Measurements from ENCODE around the gene SYMPK.
"Not testable (repeated sequence)": the region's sequence is repeated elsewhere in the genome, so short reads cannot be mapped to it uniquely, and the experiment has no call there.

Gene SYMPK
- total RNA-seq: 24.2 to 65.7 (median 44.2) reads per million in 17 experiments

DNA sequence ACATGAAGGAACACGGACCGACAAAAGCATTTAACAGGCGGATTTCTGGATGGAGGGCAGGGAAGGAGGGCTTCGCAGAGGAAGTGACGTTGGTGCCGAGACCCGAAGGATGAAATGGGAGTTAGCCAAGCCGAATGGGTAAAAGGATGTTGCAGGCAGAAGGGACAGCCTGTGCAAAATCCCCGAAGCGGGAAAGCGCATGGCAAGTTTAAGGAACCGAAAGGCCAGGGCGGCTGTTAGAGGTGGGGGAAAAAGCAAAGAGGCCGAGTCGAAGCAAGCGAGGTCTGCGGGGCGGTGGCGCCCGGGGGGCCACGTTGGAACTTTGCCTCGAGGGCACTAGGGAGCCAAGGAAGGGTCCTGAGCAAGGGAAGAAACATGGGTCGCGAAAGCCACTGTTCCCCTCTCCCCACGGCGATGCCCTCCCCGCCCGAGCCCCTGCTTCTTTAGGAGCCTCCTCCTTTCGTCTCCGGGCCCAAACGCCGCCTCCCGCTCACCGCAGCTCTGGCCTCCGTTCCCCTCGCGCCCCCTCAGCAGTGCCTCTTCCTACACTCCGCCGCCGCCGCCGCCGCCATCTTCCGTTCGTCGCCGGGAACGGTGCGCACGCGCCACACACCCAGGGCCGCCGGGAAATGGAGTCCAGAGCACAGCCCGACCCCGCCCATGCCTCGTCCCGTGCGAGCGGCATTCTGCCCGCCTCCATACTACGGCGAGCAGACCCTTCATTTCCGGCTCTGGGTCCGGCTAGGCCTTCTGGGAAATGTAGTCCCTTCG, at the start of gene SYMPK:
Gene SYMPK (minus strand): TSS at position 584 of the 771 bp plus-strand sequence. CDS start 8,652 bp downstream, outside the sequence.
- DNase-seq: peak; percentile 98 to 99 (median 99)

DNA sequence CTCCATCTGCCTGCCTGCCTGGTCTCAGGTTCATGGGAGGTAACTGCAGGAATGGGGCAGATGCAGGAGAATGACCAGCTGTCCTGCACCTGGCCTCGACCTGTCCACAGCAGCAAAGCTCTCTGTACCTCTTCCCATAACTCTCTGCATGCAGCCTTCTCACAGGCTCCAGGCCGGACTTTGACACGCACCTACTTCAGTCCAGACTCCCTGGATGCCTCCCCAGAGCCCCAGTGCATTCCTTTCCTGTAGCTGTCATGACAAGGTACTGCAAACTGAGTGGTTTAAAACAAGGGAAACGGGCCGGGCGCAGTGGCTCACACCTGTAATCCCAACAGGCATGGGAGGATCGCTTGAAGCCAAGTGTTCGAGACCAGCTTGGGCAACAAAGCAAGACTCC, 48.3 kb upstream of the SYMPK start:
- DNase-seq: no peak

DNA sequence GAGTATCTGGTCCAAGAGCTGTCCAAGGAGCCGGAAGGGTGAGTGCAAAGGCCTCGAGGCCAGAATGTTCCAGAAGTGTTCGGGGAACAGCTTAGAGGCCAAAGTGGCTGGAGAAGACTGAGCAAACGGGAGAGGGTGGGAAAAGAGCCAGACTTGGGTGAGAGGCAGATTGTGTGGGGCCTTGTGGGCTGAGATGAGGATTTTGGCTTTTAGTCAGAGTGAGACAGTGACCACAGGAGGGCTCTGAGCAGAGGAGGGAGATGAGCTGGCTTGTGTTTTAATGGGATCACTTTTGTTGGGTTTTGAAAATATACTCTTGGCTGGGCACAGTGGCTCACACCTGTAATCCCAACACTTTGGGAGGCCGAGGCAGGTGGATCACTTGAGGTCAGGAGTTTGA, 46.0 kb upstream of the SYMPK start:
- DNase-seq: no peak

DNA sequence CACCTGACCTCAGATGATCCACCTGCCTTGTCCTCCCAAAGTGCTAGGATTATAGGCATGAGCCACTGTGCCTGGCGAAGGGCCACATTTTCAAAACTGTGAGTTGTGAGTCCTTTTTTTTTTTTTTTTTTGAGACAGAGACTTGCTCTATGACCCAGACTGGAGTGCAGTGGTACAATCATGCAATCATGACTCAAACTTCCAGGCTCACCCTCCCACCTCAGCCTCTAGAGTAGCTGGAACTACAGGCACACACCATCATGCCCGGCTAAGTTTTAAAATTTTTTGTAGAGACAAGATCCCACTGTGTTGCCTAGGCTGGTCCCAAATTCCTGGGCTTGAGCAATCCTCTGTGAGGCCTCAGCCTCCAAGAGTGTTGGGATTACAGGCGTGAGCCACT, 43.3 kb upstream of the SYMPK start:
- DNase-seq: peak; percentile 28 to 70 (median 62)

DNA sequence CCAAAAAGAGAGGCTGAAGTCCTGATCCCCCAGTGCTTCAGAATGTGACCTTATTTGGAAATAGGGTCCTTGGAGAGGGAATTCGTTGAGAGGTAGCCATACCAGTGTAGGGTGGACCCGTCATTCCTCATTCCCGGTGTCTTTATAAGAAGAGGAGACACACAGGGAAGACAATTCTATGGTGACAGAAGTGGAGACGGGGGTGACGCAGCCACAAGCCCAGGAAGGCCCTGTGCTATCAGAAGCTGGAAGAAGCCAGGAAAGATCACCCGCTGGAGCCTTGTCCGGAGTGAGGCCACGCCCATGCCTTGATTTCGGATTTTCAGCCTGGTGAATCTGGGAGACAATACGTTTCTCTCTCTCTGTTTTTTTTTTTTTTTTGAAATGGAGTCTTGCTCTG, 42.1 kb upstream of the SYMPK start:
- no peak for DNase-seq

DNA sequence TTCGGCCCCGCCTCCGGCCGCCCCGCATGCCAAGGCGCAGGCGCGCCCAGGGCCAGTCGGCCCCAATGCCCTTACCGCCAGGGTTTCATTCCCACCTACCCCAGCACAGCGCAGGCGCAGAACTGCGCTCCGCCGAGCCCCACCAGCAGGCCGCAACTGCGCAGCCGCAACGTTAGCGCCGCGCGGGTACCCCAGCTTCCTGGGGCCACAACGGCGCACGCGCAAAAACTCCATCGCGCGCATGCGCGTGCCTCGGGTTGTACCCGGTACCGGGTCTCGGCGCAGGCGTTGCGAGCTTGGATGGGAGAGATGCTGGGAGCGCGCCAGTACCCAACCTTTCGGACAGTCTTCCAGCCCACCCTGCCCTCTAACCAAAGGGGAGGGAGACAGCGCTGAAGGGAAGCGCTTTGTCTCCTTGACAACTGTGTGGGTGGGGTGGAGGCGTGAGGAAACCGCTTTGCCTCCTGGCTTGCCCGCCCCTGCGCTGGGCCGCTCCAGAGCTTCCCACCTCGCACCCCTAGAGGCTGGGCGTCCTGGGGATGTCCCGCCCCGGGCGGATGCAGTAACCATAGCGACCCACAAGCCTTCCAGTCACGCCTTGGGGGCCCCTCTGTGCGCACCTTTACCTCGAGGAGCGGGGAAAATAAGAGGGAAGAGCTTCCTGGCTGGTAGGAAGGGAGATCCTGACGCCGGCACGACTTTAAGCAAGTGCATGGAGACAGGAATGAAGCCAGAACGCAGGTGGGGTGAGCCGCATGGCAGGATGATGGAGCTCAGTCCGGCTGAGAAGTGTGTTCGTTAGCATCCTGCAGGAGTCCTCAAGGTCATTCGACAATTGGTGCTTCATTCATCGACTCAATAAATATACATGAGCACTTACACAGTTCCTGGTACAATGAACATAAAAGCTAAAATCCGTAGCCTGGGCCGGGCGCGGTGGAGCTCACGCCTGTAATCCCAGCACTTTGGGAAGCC, 40.0 kb upstream of the SYMPK start:
- peak; percentile 99 to 100 (median 100) for DNase-seq

DNA sequence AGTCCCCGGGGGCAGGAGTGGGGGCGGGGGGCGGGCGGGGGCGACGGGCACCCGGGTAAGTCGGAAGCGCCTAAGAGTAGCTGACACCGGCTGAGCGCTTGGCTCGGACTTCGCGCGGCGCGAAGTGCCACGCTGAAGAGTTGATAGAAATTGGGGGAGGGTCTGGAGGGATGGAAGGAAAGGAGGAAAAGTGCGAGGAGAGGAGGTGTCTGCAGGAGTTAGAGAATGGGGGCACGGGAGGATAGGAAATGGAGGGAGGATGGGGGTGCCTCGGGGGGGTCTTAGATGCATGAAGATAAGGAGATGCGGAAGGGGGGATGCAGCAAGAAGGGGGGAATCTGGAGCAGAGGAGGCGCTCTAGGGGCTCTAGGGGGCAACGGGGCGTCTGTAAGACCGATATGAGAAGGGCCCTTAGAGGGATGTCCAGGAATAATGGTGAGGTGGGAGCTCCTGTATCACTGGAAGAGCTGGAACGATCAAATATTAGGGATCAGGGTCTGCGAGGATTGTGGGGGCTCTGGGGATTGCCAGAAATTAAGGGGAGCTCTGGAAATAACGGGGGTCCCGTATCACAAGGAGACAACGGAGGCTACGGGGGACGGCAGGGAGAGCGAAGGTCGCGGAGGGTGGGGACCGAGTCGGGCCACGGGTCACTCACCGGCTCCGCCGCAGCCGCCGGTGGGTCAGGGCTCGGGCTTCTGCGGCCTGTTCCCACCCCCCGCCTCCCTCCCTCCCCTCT, 39.1 kb upstream of the SYMPK start, which contains the start of gene MYPOP:
Gene MYPOP (minus strand): TSS at position 702 of the 739 bp plus-strand sequence. CDS start 840 bp downstream, outside the sequence.
- DNase-seq: peak in 2 of 4 experiments; percentile 13 to 18

DNA sequence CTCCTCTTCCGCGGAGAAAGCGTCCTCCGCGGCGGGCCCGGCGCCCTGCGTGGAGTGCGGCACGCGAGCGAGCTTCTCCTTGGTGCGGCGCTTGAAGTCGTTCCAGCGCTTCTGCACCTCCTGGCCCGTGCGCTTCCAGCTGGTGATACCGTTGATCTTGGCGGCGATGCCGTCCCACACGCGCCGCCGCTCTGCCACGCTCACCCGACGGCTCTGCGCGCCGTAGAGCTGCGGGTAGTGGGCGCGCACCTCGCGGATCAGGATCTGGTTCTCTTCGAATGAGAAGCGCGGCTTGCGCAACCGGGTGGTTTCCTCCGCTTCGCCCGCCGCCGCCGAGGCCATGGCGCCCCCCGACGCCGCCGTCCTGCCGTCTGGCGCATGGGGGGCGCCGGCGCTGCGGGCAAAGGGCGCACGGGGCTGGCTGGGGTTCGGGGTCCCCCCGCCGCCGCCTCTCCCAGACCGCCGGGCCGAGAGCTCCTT, 38.5 kb upstream of the SYMPK start:
- DNase-seq: peak; percentile 31 to 78 (median 58)

DNA sequence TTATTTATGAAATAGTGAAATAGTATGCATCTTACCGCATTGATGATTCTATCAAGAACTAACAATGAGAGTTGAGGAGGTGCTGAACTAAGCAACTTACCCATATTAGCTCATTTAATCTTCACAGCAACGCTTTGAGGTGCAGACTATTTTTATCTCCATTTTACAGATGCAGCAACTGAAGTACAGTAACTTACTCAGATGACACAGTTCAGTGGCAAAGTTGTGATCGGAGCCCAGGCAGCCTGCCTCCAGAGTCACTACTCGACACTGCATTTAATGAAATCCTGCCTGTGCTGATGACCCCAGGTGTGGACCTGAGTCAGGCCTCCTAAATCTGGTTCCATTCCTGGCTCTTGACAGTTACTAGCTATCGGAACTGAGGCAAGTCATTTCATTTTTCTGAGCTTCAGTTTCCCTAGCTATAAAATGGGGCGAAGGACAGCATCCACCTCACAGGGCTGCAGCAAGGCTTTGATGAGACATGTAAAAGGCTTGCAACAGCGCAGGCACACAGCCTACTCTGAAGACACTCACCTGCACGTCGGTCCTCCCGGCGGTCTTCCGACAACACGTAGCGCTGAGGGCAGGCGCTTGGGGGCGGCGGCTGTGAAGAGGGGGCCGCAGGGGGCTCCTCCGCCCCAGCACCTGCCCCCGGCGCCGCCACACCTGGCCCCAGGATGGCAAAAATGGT, 37.9 kb upstream of the SYMPK start:
- DNase-seq: no peak

DNA sequence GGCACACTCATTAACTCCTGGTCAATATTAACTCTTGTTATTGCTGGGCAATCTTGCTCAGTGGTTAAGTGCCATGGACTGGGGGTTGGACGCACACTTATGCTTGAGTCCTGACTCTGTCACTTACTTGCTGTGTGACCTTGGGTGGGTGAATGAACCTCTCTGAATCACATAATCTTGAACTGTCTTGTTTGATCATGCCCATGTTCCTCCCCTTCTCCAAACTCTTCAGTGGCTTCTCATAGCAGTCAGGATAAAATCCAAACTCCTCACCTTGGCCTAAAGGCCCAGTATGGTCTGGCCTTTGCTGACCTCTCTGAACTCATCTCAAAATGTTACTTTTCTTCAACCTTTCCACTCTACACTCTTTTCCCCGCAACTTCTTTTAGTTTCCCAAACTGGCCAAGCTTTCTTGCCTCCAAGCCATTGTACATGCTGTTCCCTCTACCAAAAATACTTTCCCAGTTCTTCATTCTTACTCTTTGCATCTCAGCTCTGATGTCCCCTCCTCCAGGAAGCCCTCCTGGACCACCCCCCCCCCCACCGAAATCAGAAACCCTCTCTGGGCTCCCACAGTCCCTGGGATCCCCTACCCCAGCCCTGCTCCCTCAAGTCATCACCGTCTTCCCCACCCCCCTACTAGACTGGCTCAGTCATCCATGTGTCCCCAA, 37.1 kb upstream of the SYMPK start:
- DNase-seq: no peak

DNA sequence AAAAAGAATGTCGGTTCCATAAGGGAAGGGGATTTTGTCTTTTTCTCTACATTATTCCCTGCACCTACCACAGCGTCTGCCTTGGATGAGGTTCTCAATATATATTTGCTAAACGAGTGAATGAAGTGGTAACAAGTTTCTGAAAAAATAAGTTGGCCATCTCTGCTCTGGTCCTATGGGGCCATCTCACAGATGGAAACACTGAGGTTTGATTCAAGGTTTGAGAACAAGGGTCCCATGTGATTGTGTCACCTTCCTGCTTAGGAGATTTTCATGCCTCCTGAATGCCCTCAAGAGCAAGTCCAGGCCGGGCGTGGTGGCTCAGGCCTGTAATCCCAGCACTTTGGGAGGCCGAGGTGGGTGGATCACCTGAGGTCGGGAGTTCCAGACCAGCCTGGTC, 36.3 kb upstream of the SYMPK start:
- no peak for DNase-seq

DNA sequence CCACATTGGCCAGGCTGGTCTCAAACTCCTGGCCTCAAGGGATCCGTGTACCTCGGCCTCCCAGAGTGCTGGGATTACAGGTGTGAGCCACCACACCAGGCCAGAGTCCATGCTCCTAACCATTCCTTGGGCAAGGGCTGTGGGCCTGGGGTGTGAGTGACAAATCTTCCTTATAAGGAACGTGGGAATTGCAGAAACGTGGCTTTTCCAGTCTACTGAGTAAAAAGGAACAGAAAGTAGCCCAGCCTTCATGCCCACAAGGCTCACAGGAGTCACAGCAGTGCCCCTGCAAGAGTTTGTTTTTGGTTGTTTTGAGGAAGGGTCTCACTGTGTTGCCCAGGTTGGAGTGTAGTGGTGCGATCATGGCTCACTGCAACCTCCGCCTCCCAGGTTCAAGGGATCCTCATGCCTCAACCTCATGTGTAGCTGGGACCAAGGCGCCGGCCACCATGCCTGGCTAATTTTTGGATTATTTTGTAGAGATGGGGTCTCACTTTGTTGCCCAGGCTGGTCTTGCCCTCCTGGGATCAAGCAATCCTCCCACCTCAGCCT, 34.4 kb upstream of the SYMPK start:
- peak; percentile 16 to 52 (median 30) for DNase-seq

DNA sequence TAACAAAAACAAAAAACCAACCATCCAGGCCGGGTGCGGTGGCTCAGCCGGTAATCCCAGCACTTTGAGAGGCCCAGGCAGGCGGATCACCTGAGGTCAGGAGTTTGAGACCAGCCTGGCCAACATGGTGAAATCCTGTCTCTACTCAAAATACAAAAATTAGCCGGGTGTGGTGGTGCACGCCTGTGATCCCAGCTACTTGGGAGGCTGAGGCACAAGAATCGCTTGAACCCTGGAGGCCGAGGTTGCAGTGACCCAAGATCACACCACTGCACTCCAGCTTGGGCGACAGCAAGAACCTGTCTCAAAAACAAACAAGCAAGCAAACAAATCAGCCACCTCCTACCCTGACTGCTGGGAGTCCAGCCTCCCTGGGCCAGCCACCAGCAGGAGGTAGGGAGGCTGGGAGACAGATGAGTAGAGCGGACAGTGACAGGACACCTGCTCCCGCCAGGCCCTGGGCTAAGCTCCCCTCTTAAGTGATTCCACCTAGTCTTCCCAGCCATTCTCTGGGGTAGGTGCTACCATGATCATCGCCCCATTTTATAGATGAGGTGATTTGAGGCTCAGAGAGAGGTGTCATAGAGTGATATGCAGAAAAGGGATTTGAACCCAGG, 33.1 kb upstream of the SYMPK start:
- not testable (repeated sequence) for DNase-seq

DNA sequence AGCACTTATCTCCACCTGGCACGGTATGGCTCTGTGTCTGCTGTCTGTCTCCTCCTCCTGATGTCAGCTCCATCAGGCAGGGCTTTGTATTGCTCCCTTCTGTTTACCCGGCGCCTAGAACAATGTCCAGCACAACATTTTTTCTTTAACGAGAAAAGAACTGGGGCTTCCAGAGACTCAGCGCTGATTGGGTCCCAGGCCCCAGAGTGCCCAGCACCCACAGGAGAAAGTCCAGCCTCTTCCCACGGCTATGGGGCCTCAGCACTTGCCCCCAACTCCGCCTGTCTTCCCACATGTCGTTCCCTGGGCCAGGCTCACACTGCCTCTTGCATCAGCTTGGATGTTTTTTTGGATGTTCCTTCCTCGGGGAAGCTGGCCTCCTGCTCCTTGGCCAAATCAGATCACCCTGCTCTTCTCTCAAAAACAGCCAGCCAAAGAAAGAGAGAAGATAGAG, 32.6 kb upstream of the SYMPK start:
- no peak for DNase-seq

DNA sequence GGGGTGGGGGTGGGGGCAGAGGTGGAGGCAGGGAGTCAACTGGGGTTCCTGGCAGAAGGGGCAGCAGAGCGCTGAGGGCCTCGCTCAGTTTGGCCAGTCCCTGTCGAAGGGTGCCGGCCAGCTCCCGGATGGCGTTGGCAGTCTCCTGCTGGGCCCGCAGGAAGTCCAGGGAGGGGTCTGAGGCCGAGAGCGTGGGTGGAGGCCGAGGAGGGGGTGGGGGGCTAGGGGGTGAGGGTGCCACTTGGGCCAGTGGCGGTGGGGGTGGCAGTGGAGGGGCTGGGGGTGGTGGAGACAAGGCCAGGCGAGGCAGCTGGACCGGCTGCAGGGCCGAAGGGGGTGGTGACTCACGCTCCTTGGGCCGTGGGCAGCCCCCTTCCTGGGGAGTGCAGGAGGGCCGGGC, 27.9 kb upstream of the SYMPK start:
- no peak for DNase-seq

DNA sequence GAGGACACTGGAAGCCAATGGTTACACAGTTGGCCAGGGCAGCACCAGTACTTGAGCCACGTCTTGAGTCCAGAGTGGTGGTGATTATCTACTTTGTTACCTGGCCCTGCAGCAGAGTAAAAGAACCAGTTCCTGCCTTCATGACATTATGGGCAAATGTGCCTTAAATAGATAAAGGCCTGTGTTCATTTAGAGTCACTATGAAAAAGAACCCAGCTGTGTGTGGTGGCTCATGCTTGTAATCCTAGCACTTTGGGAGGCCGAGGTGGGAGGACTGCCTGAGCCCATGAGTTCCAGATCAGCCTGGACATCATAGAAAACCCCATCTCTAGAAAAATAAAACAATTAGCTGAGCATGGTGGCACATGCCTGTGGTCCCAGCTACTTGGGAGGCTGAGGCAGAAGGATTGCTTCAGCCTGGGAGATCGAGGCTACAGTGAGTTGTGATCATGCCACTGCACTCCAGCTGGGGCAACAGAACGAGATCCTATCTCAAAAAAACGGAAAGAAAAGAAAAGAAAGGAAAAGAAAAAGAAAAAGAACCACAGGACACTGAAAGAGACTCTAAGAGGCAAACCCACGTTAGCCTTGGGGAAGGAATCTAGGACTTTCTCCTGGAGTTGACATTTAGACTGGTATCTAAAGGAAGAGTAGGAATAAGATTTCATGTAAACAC, 26.4 kb upstream of the SYMPK start:
- no peak for DNase-seq

DNA sequence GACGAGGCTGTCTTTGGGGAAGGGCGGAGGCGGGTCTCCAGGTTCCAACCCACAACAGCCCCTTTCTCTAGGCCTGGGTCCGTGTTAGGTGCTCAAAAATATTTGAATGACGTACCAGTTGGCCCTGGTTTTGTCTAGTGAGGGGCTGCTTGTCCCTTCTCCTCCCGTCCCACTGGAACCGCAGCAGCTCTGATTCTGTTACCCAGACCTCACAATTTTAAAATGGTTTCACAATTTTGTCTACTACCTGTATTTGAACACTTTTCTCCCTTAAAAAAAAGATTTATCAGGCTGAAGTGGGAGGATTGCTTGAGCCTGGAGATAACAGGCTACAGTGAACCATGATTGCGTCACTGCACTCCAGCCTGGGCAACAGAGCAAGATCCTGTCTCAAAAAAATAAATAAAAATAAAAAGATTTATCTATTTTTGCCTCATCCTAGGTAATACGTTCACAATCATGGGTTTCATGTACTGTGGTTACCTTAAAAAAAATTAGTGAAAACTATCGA, 24.3 kb upstream of the SYMPK start:
- no peak for DNase-seq

DNA sequence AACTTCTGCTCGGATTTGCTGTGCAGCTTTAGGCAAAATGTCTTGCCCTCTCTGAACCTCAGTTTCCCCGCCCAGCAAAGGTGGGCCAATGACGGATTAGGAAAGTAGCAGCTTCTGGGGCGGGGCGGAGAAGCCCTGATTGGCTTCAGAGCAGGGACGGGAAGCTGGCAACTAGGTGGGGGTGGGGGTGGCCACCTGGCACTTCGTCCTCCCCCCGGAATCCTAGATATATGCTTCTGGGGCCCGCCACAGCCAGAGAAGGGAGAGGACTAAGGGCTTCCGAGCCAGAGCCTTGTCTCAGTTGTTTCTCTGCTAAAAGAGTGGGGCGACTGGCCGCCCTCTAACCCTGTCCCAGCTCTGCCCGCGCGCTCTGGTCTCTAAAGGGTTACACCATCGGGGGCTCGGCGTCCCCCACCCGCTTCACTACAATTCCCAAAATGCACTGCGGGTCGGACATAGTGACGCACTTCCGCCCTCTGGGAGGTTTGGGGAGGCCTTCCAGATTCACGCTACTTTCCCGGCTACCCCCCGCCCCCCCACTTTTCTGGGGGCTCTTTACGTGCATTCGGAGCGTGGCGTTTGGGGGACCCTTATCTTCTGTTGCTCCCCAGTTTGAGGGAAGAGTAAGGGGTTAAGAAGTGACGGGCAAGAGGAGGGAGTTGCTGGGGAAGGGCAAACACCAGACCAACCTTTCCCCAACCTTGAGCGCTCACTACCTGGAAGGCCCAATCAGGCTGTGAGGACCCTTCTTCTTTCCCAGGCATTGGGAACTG, 23.7 kb upstream of the SYMPK start:
- peak; percentile 94 to 96 (median 95) for DNase-seq

Data from suppressor macrophage (primary cell).